CD4-positive, alpha-beta T cell treated with Interleukin-1 beta for 1 hour (primary cell): ENCODE results near the gene GRIK4.

Experiments used
- DNase-seq, 2 donors: peaks; one replicate each; pipeline ENCODE4 v3.0.0-alpha.2; 2020 to 2022

The GRIK4 gene

DNA sequence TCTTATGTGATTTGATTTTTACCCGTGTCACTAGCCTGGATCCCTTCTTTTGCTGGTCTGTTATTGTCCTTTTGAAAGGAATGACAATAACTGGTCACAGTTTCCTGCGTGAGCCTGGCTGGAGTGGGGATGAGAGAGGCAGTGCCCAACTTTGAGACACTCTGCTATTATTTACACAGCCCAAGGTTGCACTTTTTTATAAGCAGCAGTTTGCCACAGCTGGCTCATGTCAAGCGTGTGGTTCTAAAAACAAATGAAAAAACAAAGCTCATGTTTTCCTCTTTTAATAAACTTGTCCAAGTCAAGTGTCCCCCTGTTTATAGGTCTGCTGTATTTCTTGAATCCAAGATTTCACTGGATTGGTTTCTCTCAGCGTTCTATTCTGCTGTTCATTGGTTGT lies 201.3 kb downstream of the GRIK4 start:
- no peak for DNase-seq

DNA sequence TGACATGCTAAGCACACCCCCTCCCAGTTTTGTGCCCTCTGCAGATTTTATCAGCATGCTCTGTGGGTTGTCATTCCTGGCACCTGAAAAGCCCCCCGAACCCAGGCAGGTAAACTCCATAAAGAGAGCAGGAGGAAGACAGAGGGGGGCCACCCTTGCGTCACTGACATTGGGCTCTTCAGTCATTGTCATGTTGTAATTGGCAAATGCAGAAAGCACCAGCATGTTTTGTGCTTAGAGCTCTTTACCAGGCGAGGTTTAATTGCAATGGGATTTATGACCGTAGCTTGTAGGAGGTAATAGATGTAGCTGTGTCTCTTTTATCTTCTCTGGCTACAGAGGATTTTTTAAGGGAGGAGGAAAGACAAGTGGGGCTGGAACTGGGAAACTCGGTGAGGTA lies 201.7 kb downstream of the GRIK4 start:
- no peak for DNase-seq

DNA sequence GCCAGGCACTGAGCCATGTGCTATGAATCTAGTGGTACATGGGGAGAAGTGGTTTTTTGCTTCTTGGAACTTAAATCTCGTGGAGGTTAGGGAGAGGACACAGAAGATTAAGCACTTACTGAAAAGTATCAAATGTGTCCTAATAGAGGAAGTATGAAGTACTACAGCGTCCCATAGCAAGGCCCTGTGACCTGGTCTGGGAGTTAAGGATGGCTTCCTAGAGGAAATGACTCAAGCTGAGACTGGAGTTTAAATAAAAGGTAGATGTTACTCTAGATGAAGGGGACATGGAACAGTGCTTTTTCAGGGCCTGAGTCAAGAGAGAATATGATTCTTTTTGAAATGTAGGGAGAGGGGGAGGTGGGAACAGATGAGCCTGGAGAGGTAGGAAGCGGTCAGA lies 202.9 kb downstream of the GRIK4 start:
- DNase-seq, result no peak

DNA sequence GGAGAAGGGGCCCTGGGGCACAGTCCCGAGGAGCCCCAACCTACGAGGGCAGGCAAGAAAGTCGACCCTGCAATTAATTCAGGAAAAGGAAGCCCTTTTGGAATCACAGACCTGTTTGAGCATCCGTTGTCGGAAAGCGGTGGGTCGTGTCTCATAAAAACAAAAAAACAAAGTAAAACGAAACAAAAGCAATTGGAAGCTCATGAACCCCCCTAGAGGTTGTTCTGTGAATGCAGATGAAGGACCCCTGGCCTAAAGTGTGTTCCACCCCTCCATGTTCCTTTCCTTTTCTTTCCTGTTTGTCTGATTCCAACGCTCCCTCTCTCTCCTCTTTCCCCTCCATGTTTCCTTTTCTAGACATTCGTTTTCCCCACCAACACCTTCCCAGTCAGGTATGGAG lies 203.7 kb downstream of the GRIK4 start:
- no peak for DNase-seq

DNA sequence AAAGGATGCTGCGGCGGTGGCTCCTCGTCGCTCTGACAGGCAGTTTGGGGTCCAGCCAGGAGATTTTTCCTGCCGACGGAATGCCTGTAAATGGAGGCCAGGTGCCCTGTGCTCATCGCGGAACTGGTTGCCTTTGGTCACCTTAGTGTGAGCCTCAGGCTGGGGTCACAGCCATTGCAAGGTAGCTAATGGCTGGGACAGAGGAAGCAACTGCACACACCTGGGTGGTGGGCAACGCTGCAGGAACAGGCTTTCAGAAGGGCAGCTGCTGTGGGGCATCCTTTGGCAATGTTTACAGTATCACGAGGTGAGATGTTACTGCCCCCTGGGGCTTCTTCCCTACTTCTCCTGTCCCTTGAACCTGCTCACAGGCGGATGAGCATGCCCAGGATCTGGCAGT lies 205.5 kb downstream of the GRIK4 start:
- DNase-seq, result no peak

DNA sequence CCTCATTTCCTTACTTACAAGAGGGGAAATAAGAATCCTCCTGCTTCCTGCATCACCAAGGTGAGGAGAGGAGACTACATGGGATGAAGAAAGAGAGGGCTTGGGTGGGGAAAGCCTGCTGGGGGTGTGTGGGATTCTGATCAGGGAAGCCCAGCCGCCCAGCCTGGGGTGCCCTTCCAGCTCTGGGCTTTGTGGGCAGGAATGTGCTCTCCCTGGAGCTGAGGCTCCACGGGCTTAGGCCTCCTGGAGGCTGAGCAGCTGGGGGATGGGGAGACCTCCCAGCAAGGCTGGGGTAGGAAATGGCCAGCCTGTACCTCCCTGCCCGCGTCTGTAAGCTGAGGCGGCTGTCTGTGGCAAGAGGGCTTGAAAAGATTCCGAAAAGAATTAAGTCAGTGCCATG lies 206.1 kb downstream of the GRIK4 start:
- no peak for DNase-seq

DNA sequence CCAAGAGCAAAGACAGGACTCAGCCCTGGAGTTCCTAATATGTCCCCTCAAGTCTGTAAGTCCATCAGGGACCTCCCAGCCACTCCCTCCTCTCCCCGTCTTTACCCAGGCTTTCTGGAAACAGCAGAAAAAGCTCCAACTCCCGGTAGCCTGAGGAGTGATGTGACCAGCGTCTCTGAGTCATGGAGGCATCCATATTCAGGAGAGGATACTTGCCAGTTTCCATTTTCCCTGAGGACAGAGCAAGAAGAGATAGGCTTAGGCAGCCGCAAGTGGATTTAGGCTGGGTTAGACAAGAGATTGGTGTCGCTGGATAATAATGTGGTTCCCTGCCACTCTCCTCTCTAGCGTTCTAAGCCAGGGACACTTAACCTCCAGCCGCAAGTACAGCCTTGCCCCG lies 206.6 kb downstream of the GRIK4 start:
- DNase-seq, result no peak

DNA sequence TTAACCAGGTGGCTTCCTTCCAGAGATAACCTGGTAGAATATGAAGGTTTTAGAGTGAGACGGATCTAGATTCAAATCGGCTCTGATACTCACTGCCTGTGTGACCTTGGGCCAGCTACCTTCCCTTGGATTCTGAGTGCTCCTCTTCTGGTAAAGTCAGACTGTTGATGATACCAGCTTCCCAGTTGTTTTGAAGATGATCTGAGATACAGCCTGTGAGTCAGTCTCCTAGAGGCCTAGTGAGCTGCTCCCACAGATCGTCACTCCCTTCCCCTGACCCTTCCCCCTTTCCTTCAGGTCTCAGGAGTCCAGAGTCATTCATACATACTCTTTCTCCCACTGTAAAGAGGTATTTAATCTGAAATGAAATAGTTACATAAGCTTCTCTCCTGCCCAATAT lies 207.8 kb downstream of the GRIK4 start:
- no peak for DNase-seq

DNA sequence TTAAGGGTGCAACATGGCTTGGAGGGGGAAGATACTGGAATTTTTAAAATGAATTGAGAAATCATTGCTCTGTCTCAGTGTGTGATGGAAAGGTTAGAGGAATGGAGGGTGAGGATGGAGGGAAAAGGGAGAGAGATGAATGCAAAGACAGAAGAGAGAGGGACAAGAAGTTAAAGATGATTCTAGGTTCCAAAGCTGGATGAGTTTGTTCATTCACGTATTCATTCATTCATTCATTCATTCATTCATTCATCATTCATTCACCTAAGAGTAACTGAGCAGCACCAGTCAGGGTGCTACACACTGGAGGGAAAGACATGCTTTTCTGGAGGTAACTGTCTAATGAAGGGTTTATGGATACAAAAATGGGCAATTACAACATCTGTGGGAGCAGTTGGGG lies 209.2 kb downstream of the GRIK4 start:
- no peak for DNase-seq

DNA sequence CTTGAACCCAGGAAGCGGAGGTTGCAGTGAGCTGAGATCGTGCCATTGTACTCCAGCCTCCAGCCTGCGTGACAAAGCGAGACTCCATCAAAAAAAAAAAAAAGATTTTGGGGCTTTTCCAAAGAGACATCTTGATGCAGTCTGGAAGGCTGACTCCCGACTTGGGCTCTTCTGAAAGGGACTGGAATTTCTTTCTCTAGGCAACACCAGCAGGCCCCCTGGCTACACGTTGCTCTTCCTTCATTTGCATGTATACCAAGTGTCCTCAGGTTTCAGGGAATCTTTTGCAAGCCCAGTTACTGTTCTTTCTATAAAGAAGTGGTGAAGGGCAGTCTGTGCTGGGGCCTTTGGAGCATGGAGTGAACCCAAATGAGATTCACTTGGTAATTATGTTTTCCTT lies 211.0 kb downstream of the GRIK4 start:
- DNase-seq, result no peak

DNA sequence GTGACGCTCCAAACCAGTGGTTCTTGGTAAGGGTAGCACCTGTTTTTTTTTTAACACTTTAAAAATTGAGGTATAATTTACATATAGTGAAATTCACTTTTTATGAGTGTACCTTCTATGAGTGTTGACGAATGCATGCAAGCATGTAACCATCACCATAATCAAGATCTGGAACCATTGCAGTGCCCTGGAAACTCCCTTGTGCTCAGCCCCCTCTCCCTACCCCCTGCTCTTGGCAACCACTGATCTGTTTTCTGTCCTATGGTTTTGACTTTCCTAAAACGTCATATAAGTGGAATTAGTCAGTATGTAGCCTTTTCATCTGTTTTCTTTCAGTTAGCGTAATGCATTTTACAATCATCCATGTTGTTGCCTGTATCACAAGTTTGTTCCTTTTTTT lies 212.2 kb downstream of the GRIK4 start:
- DNase-seq, result no peak

DNA sequence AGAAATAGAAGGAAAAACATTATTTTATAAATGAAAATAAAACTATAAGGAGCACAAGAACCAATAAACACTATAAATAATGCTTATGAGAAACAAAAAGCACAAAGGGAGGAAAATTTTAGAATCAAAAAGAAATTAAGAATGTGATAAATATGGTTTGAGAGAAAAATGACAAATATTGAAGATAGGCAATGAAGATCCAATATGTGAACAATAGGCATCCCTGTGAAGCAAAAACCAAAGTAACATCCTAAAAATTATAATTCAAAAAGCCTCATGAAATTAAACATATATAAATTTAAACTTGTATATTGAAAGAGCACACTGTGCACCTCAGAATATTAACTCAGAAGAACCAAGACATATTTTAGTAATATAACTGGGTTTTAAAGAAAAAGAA lies 216.2 kb downstream of the GRIK4 start:
- DNase-seq, result no peak

DNA sequence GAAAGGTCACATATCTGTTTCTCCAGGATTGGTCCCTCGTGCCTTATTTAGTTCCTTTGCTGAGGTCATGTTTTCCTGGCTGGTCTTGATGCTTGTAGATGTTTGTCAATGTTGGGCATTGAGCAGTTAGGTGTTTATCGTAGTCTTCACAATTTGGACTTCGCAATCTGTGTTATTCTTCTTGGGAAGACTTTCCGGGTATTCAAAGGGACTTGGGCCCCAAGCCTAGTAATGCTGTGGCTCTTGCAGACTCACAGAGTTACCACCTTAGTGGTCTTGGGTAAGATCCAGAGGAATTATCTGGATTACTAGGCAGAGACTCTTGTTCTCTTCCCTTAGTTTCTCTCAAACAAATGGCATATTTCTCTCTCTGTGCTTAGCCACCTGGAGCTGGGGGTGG lies 223.5 kb downstream of the GRIK4 start:
- DNase-seq, result no peak

DNA sequence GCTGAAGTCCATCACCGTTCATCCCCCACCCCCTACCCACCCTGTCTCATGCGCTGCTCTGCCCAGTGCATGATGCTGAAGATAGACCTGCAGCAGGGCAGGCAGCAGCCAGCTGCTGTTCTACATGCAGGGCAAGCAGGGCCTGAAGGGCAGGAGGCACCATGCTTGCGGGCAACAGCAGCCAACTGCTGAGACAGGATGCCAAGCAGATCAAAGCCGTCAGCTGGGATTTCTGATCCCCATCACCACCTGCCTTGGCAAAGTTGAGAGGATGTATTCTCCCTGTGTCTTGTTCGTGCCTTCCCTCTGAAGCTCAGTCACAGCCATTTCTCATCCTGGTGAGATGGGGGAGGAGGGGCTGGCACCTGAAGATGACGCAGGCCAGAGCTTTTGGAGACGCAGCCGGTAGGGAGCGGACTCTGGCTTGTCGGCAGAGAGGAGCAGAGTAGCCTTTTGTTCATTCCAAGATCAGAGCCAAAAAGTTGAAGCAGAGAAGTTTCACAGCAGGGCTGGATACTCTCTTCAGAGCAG lies 227.0 kb downstream of the GRIK4 start:
- DNase-seq, result no peak

DNA sequence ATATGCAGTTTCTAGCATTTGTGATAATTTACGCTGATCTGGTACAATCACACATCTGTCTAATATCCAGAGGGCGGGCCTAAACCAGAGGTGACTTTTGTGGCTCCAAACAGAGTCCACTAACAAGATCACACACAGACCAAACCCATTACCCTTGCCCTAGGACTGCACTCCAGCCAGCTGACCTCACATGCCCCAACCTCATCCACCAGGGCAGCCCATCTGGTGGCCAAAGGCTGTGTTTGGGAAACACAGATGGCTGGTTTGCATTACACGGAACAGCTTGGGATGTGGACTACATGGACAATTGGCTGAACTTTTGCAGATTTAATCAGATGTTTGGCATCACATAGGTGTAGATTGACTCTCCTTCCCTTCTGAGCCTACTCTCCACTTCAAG lies 228.2 kb downstream of the GRIK4 start:
- no peak for DNase-seq

DNA sequence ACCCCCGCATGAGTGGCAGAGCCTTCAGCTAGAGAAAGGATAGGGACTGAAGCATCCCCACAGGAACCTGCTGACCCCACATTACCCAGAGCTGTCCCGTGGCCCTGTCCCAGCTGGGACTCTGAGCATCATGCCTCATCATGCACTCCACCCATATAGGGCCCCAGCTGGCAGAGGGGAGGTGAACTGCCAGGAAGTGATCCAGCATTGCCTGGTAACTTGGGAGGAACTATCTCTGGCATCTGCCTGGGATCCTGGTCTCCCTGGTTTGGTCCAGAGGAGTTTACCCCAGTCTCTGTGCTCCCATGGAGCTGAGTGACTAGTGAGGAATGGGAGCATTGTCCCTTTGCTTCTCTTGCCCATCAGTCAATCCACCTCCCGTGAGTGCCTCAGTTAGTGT lies 228.8 kb downstream of the GRIK4 start:
- no peak for DNase-seq

DNA sequence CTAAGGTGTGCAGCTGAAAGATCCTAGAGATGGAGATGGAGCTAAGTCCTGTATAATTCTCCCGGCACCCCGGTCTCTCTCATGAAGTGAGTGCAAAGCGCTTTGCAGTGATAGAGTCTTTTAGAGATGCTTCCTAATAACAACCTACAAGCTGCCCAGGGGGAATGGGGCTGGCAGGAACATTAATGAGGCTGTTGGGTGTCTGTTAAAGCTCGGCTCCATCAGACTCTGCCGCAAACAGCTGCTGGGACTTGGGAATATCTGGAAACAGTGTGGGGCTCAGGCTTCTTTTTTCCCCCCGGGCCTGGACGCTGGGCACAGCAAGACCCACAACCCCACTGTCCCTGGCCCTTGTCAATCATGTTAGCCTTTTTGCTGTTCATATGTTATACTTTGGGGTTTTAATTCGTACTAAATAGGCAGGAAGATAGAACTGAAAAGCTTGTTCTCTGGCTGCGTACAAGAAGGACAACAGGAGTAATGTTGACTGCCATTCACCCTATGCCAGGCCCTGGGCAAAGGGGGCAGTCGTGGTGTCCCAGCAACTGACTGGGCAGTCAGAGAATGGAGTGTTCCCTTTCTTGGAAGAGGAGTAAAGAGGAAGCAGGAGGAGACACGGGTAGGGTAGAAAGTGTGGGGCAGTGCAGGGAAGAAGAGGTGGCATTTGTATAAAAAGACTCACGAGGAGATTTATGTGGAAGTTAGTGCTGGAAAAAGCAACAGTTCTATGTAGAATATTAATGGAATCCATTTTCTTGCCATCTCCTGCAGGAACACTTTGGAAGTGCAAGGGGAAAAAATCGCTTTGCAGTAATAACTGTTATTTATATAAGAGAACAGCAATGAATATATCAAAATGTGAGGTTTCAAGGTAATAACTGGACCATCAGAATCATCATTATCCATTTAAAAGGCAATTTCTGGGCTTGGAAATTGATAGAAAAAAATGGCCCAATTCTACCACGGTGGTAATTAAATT lies 232.8 kb downstream of the GRIK4 start:
- no peak for DNase-seq

DNA sequence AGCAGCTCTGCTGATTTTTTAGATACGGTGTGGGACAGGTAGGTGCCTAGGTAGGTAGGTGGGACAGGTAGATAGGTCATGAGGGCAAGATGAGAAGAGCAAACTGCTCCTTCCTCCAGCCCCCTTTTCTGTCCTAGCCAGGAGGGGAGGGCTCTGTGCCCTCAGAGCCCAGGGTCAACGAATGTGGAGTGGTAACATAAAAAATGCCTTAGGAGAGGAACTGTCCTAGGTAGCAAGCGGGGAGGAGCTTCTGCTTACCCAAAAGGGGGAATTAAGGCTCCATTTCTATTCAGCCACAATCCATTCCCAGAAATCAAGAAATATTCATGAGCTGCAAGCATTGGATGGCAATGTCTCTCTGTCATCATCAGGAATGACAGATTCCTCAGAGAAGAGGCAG lies 234.8 kb downstream of the GRIK4 start:
- DNase-seq, result no peak

DNA sequence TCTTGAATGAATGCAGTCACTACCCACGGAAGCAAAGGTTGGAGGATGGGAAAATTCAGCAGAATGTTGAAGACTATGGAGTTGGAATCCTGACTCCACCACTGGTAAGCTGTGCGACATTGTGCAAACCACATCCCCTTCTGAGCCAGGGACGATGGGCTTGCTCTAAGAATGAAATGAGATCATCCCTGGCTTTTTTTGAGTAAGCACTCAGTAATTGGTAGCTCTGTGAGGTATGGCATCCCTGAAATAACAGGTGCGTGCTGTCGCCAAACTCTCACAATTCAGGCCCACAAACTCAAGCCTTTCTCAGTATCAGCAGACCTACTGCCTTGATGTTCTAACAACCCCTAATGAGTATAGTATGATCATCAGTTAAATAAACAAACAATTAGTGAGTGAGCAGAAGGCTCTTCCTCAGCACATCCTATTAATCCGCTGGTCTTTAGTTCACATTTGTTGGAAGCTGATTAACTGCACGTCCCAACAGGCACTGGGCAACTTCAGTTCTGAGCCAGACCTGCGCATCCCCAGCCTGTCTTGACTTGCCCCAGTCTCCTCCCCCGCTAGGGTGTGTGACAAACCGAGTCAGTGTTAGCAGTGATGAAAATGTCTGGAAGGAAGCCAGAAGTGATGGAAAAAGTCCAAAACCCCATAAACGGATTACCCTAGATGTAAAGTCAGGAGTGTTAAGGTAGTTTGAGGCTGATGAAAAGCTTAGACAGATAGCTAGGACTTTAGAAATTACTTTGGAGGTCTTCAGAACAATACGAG lies 235.5 kb downstream of the GRIK4 start:
- DNase-seq, result no peak

DNA sequence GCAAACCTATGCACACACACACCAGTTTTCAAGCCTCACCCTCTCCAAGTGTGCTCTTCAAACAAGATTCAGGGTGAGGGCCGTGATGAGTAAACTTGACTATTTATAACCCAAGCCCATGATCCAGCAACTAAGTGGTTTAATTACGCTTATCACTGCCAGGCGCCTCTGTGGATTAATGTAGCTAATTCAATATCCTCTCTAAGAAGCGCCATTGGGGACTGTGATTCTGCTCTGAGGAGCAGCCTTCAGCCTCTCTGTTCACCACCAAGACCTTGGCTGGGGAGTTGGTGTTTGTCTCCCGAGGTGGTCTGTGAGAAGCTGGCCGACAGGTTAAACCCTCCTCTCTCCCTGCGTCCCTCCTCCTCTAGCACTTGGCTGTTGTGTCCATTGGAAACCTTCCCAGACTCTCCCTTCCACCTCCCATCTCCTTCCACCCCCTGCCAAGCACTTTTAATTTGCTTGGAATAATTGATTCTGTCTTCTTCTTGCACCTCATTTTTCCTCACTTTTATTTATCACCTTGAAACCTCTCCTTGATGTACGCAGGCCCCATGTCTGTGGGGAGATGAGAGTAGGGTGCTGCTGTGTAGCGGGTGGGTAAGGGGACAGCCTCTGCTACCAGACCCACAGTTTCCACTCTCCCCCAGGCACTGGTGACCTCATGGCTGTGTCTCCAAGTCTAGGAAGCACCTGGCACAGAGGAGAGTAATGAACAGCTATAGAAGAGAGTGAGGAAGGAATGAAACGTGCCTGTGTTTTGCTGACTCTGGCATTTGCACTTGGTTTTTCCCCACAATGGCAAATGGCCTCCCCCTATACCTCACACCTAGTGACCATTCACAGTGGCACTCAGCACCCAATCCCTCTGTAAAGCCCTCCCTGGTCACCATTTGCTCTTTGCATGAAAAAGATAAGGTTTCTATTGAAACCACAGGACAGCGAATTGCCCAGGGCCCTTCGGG lies 236.6 kb downstream of the GRIK4 start:
- DNase-seq, result no peak

DNA sequence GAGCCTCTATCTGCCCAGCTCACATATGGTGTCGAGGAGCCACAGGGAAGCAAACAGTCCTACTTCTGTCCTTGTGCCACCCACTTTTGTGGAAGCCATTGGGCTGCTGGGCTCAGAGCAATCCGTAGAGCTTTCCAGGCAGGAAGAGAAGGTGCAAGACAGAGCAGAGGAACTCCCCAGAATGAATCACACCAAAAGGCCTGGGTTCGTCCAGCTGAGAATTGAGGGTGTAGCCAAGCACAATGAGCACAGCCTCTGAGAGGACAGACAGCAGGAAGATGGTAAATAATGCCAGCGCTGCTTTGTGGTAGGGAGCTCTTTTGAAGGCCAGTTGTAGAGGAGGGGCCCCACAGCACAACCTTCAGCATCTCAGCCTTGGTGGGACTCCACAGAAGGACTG lies 237.8 kb downstream of the GRIK4 start:
- no peak for DNase-seq

DNA sequence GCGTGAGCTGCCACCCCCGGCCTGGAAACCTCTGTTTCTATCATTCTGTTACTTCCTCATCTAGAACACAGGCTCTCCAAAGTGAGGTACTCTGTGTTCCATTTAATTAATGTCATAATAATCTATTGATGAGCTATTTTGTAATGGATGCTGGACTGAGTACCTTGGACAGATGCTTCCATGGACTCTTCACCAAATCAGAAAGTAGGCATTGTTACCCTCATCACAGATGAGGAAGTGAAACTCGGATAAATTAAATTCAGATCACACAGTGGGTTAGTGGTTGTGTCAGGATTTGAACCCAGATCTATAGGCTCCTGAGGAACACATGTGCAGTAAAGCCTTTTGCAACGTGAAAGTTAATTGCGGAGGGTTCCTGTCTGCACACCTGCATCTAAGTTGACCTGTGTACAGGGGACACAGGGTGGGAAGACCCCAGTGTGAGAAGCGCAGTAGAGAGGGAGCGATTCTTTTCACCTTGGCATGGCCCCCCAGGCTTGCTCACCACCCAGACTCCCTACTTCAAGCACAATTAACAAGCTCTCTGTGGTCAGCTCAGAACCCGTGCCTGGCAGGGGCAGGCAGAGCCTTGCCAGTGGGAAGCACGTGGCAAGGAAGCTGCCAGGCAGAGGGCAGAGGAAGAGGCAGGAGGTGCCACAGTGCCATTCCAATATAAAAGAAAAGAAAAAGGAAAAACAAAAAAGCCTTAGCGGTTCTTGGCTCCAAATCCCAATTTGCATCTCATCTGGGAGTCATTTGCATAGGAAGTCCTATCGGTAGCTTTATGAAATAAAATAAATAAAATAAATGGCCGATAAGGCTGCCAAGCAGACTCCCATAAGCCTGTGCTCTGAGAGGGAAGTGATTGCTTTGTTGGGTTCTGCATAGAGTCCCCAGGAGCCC lies 239.3 kb downstream of the GRIK4 start:
- no peak for DNase-seq
